ENCODE results near the gene EIF2B2. TPM values are rescaled to one million over a fixed set of nuclear protein-coding genes. Genes with fewer than 3 reads are reported as not detected.

Gene EIF2B2
- total and polyA plus RNA-seq, 9 of the 15 experiments (the other 6 are each of a cell fraction or from before 2014, with no cell fraction given), result 10.6 to 94.1 (median 38.9) TPM

DNA sequence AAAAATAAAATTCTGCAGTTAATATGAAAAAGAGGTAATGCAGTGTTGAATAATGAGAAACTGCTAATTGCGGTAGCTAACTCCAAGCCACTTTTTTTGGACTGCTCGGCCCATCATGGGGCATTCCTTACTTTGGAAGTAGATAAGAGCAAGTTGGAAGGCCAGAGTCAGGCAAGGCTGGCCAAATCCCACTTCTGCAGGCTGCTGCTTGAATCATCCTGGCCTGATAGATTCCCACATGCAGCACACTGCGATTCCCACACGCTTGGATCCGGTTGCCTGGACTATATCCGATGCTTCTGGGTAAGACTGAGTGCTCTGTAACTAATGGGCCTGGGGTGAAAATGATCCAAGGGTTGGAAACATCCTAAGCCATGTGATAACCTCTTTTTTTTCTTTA, 10.6 kb downstream of the EIF2B2 start:
- 77% methylated on average over 6 of the region's 6 CpGs for WGBS (ENCODE audit: insufficient coverage, low coverage, missing lambda C conversion rate)
- Histone ChIP-seq H3K4me1 (replicated peaks in 1 of 2; ENCODE audit: control insufficient read depth in 2 of 2, insufficient read depth in 2 of 2, low read length in 2 of 2) (no peaks in the 10 kb centered on the region; a peak in 1 of 5 replicates), H3K36me3 (ENCODE audit: control insufficient read depth, insufficient read depth, low read length) (peaks cover 74% of the 10 kb centered on the region; the same call in 2 of the 3 replicates), H3K4me3 (no peak overlapping the region), H3K9ac (ENCODE audit: insufficient read depth in 1 of 2, low read depth in 2 of 2, low read length in 2 of 2) (no peak overlapping the region), H3K9me3 (replicated peaks; ENCODE audit: control insufficient read depth, insufficient read depth, low read depth, low read length) (no peaks in the 10 kb centered on the region), H3K4me2 (ENCODE audit: insufficient read depth, low read length) (no peak overlapping the region), H3K79me2 (ENCODE audit: control insufficient read depth, insufficient read depth, low read length) (no peaks in the 10 kb centered on the region), H4K20me1 (replicated peaks; ENCODE audit: control insufficient read depth, insufficient read depth, low read length) (no peaks in the 10 kb centered on the region), H3K9me1 (ENCODE audit: control insufficient read depth, insufficient read depth, low read length) (no peaks in the 10 kb centered on the region), H2AFZ (ENCODE audit: low read depth, low read length) (no peak overlapping the region), H3K27me3 (ENCODE audit: control insufficient read depth in 2 of 2, insufficient read depth in 2 of 2, low read length in 2 of 2) (no peaks in the 10 kb centered on the region), H3K27ac (ENCODE audit: extremely low read depth, low read depth, low read length) (no peak overlapping the region)
- ChIA-PET CTCF (ENCODE audit: low intra/inter-chr PET ratio) (no interaction called here), POLR2A (interaction anchor here (1.0 to 2.1 kb wide), 4 partner anchors 10 to 32 kb away, joined by 3 to 7 read pairs (median 4); no protein-coding TSS in a partner anchor)
- DNase-seq (ENCODE audit: extremely low read depth in 1 of 4, low spot score in 3 of 4), result no peak
- intact Hi-C loops (cut with micrococcal nuclease), result no loop called here
- no peak for ATAC-seq
- no TSS peak for BruUV-seq (replicated peaks)
- TF ChIP-seq HES1 (IDR thresholded peaks at IDR 0.05; ENCODE audit: low read depth), result no peak
- TF ChIP-seq, protein P1, sequence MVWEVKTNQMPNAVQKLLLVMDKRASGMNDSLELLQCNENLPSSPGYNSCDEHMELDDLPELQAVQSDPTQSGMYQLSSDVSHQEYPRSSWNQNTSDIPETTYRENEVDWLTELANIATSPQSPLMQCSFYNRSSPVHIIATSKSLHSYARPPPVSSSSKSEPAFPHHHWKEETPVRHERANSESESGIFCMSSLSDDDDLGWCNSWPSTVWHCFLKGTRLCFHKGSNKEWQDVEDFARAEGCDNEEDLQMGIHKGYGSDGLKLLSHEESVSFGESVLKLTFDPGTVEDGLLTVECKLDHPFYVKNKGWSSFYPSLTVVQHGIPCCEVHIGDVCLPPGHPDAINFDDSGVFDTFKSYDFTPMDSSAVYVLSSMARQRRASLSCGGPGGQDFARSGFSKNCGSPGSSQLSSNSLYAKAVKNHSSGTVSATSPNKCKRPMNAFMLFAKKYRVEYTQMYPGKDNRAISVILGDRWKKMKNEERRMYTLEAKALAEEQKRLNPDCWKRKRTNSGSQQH (CRISPR knock-in tag; IDR thresholded peaks at IDR 0.05), result no peak
- TF ChIP-seq NCOA1 (IDR thresholded peaks at IDR 0.05; ENCODE audit: low read depth), result no peak
- no peak for TF ChIP-seq ILK (tag; IDR thresholded peaks at IDR 0.05; ENCODE audit: borderline replicate concordance, low read depth)
- no peak for TF ChIP-seq ELF1 (tag; IDR thresholded peaks at IDR 0.05)
- TF ChIP-seq ZNF785 (CRISPR knock-in tag; IDR thresholded peaks at IDR 0.05), result no peak
- TF ChIP-seq MTA3 (IDR thresholded peaks at IDR 0.05; ENCODE audit: borderline replicate concordance), result no peak
- TF ChIP-seq ZNF239 (CRISPR knock-in tag; IDR thresholded peaks at IDR 0.05), result no peak
- no peak for TF ChIP-seq CBX5 (IDR thresholded peaks at IDR 0.05; ENCODE audit: borderline replicate concordance, low read depth)
- TF ChIP-seq BRCA1 (IDR thresholded peaks at IDR 0.05), result no peak
- no peak for TF ChIP-seq BRCA1 (CRISPR knock-in tag; IDR thresholded peaks at IDR 0.05)
- no peak for TF ChIP-seq MCM7 (IDR thresholded peaks at IDR 0.05)
- no peak for TF ChIP-seq KDM2B (CRISPR knock-in tag; IDR thresholded peaks at IDR 0.05)
- no peak for FAIRE-seq
- in situ Hi-C loops (cut with MboI), result no loop called here
